RPMI7951 (cell line): ENCODE results near the gene FSHR. TPM values are rescaled to one million over a fixed set of nuclear protein-coding genes. Genes with fewer than 3 reads are reported as not detected.

Source experiments
- DNase-seq: peaks from one replicate; pipeline ENCODE4 v3.0.0-alpha.2; 2012; ENCODE audit warnings: low read depth
- total RNA-seq: library from RNA; depleted of rRNA; stranded (reverse); fragments of >200 nt; shearing (Covaris generic); gene quantifications from 2 replicates; pipeline ENCODE4 v1.2.3, GENCODE V29; 2014

The FSHR gene
- total RNA-seq, 1 experiment from 2014 or later = not detected

DNA sequence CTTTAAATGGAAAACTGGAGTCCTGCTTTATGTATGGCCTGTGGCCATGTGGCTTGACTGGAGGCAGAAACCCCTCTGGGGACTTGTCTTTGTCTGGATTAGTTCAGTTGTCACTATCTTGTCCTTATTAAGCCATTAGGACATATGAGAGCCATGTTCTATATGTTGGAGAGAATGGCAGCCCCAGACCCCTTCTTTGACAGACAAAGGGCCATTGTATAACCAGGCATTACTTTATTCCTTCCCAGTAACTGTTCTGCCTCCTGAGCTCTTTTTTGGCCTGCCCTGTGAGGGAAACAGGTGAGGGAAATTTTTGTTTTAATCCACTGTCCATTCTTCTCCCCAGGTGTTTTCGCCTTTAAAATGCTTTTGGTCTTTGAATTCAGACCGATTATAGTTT is 43.3 kb downstream of the FSHR start:
- DNase-seq = no peak

DNA sequence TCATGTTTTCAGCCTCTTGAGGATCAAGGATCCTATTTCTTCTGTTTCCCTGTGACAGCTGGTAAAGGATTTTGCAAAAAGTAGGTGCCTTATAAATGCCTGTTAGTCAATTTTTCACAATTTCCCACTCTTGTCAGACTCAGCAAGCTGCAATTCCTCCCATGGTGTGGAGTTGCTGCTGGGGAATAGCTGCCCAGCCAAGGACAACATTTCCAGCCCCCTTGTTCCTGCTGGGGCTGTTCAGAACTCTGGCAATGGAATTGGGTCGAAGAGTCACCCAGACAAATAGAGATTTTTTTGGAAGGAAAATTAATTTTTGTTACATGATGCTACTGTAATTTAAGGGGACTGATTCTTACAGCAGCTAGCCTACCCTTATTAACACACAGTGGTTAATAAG is 43.7 kb downstream of the FSHR start:
- no peak for DNase-seq

DNA sequence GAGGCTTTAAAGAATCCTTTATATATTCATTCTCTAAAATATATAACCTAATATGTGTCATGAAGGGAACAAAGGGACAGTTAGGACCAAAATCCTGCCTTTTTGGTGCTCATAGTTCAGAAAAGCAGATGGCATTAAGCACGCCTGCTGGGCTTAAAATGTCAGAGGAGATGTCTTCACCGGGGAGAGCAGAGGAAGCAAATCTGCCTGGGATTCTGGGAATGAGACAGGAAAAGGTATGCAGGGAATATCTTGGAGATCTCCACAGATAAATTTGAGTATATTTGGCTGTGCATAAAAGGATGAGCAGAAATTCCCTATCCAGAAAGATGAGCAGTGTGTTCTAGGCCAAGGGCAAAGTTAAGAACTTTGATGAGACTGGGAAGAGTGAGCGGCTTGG is 45.5 kb downstream of the FSHR start:
- no peak for DNase-seq

DNA sequence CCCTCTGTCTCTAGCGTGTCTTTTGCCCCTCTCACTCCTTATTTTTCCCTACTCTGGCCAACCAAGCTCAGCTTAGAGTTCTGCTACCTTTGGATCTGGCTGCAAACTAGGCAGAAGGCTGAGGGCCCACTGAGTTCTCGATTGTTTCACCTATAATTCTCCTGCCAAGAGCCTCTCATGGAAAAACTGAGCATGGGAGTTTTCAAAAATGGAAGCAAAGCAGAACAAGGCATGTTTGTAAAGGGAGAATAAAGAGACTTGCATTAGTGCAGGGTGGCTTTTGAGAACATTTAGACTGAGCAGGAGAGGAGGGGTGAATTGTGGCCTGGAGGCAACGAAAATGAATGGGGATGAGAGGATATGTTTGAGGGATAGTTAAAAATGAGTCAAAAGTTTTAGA is 45.9 kb downstream of the FSHR start:
- no peak for DNase-seq

DNA sequence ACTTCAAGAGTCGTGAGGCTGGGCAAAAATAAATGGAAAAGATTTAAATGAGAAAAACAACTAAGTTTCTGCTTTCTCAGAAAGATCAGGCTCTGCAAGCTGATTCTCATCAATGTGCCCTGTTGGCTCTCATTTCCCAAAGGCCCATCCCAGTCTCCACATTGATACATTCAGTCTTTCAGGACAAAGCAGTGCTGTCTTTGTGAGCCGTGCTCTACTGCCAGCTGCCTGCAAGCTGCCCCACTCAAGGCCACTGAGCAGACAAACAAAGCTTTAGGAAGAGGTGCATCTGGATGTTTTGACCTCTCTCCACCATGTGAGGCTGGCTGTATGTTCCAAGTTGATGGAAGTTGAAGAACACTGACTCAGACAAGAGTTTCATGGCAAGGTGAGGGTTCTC is 48.8 kb downstream of the FSHR start:
- DNase-seq = no peak

DNA sequence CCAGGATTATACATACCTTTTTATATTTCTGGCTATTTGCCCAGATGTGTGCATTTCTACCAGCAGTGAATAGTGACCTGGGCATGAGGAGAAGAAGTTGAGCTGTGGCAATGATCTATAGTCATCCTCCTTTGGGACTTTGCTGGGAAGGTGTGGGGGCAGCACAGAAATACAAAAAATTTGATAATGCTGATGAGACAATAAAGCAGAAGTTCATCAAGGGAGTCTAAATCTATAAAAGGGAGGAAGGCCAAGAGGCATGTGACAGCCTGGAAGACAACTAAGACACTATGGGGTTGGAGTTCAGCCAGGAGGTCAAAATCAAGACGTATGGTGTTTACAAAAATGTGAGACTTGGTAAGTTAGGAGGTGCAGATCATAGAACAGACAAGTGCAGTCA is 52.2 kb downstream of the FSHR start:
- DNase-seq = no peak

DNA sequence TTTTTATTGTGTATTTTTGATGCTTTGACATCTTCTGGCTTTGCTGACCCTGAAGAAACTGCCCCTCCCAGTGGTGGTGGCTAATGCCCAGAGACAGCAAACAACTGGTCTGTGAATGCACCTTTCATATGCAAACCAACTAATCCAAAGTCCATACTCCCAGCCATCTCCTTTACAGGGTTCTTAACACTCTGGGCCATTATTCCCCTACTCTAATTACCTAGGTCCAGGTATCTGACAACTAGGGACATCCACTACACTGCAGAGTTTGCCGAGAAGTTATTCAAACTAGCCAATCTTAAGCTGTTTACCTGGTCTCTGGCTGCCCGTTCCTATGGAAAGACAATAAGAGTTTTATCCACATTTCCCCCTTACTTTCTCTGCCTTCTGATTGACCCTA is 73.6 kb downstream of the FSHR start:
- no peak for DNase-seq

DNA sequence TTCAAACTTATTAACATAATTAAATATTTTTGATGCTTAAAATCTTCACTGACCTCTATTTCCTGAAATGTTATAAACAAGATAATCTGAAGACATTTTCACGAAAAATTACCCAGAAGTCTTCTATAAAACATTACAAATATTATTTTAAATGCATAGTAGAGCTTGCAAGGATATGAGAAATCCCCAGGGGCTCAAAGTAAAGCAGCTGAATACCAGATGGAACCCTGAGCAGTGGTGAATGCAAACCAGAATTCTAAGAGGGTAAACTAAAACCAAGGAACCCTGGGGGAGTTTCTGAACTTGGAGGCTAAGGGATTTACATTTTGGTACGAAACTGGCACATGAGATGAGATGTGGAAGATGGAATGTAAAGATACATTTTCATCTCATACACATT is 83.6 kb downstream of the FSHR start:
- no peak for DNase-seq

DNA sequence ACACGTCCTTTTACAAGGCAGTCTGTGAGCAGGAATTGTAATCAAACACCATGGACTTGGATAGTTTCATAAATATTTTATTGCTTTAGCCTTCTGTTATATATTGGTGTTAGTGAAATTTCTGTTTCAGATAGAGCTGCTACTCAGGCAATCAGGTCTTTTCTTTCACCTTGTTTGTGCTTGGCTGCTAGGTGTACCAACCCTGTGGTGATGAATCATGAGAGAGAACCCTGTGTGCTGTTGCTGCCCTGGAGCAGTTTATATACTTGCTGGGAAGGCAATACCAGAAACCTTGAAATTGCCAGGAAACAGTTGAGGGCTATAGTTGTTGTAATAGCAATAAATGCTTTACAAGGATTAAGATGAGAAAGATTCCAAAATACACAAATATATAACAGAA is 84.5 kb downstream of the FSHR start:
- DNase-seq = no peak

DNA sequence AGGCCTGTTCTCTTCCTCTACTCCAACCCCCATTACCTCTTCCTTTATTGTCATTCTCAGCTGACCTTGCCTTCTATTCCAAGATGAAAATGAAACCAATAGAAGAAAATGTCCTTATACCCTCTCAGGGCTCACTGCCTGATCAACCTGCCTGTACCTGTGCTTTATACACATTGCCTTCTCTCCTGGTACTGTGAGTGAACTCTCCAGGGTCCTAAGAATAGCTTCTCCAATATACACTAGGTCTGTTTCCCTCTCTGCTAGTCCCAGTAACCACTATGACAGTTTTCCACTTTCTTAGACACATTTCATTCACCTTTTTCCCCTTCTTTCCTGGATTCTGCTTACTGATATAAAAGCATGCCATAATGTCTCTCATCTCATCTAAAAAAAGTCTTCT is 85.7 kb downstream of the FSHR start:
- no peak for DNase-seq

DNA sequence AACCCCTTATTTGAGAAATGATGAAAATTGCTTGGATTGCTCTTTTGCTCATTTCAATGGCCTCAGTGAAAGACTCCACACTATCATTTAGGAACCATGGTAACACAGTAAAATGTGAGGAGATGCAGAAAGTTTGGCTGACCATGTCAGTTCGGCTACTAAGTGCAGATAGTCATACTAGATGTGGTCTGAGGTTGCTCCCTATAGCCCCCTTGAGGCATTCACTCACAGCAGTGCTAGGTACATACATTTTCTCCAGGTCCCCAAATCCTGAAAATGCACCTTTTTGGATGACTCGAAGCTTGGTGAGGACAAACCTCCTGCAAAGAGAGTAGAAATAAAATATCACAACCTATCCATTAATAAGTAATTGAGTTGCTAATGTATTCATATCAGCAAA is 86.3 kb downstream of the FSHR start:
- DNase-seq = no peak

DNA sequence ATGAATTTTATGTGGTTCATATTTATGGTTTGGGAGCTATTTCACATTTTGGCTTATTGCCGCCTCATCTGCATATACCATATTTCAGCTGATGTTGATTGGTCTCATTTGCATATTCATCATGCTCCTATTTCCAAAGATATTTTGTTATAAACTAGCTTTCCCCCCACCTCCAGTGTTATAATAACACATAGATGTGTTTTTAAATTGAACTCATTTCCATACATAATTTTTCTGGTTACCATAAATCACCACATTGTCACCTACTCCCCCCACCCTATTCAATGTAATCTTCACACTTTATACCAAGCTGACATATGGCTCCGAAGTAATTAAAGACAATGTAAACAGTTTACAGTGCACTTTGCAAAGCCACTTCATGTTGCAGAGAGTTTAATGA is 101.2 kb downstream of the FSHR start:
- DNase-seq = no peak

DNA sequence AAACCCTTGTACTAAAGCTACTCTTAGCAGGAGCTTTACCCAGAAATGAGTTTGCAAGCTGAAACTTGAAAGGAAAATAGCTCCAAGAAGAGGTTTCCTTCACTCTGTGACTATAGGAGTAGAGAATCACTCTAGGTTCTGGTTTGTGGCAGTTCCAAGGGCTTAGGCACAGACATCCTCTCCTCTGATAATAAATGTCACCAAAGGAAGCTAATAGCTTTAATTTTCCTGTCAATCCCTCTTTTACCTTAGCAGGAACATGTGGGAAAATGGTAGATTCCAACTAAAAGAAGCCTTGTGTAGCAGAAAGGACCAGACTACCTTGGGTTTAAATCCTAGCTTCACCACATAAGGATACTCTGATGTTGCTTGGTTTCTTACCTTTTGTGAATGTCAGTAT is 104.0 kb downstream of the FSHR start:
- DNase-seq = no peak

DNA sequence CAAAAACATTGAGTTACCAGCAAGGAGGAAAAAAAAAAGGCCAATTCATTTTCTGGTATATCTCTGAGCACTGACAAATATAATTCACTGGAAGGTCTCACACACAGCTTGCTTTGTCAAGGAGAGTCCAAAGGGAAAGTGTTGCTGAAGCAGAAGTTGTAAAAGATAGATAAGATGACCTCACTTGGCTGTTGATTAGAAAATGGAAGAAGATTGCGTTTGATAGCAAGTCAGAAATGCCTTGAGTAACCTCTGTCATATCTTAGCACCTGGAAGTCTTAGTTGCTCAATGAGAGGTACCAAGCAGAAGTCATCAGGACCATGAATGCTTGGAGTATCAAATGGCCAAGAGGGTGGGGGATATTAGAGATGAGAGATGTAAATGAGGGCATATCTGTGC is 105.2 kb downstream of the FSHR start:
- DNase-seq = no peak

DNA sequence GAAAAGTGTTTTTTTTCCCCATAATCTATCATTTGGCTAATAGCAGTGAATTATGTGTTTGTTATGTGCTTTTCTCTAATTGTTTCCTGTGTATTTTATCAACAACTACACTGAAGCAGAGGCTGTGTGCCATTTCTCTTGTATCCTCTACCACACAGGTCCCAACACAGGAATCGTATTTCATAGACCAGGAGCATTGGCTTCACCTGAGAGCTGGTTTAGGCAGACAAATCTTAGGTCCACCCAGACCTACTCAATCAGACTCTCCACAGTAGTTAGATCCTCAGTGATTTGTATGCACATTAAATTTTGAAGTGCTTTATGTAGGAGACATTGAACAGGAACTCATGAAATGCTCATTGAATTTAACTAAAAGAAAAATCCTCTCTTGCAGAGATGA is 109.2 kb downstream of the FSHR start:
- DNase-seq = no peak

DNA sequence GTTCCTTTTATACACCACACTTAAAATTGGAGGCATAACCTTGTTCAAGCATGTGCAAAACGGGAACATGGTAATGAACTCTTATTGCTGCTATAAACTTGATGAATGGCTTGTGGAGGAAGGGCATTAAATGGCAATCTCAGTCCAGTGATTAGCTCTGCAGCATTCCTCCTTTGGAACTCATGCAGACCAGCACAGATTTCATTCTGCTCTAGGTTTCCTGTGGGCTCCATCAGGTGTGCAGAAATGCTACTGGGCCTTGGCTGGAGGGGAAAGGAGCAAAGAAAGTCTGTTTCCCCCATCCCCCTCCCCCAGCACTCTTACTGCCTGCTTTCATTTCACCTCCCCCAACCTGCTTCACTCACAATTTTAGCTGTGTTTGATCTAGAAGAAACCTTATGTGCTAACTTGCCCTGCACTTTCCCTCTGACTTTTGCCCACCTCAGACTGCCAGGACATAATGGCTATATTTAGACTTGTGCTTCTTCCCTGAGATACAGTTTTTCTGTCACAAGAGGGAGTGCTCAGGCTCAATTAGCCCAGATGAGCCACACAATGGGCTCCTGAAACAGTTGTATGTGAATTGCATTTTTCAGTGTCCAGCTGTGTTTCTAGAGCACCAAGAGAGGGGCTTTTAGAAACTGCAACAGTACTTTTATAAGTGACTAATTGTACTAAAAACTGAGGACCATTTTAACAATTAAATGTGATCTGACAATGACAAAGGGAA is 109.8 kb downstream of the FSHR start:
- DNase-seq = no peak

DNA sequence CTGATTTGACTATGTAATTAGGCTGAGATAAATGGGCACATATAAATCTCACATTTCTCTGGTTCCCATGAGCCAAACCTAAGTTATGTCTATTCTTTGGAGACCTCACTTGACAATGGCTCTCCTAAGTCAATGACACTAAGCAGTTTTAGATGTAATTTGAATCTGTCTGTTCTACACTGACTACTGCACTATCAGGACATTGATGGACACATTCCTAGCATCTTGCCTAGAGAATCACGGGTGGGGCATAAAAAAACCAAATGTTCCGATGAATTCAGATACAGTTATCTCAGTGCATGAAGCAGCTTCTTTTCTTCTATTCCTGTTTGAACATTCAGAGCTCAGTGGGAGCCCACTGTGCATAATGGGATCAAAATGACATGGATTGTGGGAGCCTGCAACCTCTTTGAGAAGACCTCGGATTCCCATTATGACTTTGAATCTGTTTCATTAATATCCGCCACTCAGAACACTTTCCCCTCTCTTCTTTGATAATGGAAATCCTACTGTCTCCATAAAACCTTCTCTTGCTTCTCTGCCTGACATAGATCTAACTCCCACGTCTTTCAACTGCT is 110.8 kb downstream of the FSHR start:
- DNase-seq = no peak

DNA sequence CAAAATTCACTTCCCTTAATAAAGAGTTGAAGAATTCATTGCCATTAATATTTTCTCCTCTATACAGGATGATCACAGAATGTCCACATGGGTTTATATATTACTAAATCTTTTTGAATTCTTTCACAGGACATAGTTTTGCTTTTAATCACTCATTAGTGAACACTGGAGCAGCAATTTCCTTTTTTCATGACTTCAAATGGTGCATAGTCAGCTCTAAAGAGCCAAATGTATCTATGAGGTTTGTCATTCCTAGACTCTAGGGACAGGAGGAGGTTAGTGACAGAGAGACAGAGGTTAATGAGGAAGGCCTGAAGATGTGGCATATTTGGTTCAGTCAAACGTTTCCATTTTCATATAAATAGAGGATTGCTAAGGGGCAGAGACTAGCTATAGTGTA is 111.8 kb downstream of the FSHR start:
- no peak for DNase-seq

DNA sequence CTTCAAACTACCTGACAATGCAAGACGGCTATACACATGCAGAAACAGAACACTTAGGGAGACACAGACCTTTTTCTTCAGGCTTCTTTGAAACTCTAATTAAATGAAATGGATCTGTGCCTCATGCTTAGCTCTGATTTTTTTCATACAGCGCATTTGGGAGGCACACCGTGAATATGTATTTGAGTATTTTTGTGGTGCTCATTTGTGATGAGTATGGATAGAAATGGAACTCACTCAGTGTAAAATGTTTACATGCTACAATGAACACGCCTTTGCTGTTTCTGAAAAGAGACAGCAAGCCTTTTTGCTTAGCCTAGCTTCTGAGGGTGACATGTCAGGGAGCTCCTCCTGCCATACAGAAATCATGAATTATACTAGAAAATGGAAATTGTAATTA is 113.3 kb downstream of the FSHR start:
- DNase-seq = no peak

DNA sequence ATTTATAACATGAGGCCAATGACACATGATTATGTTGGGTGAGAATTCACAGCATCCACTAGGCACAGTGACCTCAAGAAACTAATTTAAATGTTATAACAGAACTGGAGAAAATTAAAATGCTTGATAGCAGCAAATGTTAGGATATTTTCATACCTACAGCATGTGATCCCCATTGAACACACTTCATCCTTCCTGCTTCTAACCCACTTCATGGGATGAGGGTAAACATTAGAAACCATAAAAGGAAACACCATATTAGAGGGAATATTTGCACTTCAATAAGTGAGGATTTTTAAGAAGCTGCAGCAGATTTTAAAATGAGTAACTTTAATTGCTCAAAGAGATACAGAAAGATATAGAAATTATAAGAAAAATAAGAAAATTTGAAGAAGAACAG is 117.1 kb downstream of the FSHR start:
- DNase-seq = no peak

DNA sequence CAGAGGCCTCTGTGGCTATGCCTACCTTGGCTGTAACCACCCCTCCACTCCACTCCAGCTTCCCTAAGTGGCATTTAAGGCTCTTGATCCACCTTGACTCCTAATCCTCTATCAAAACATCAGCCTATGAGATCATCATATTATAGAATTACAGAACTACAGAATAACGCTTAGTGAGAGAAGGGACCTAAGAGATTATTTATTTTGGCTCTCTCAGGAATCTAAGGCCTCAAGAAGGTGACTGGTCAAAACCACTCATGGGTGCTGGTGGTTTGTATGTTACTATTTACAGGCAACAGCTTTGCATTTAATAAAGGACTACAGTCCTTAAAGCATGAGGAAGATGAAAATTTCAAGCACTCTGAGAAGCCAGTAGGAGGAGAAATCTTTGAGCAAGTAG is 118.8 kb downstream of the FSHR start:
- DNase-seq = no peak

DNA sequence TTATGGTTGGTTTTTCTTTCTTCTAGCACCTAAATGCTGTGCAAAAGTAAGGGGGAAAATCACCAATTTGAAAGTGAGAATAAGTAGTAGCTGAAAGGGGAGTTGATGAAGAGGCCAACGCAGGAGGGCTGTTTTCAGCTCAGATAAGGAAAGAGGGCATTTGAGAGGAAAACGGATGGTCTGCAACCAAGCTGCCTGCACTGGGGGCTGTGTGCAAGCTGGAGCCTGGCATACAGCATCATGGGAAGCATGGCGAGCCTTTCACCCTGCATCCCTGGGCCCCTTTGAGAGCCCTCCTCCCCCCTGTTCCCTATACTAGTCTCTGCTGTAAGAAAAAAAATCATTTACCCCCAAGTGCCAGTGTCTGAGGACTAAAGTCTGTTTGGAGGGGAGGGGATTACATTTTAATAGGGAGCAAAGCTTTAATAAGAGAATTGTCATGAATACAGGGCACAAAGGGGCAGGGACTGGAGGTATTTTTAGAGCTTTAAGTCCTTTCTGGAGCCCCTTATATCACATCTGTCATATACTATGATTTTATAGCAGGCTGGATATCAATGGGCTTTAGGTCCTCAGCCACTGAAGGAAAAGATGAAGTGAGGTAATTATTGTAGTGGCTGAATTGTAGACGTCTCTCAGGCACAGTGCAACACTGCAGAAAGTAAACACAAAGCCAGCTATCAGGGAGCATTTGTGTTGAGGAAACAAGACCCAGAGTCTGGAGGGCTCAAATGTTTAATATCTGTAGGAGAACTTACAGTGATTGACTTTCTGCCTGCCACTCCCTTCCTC is 120.7 kb downstream of the FSHR start:
- DNase-seq = no peak

DNA sequence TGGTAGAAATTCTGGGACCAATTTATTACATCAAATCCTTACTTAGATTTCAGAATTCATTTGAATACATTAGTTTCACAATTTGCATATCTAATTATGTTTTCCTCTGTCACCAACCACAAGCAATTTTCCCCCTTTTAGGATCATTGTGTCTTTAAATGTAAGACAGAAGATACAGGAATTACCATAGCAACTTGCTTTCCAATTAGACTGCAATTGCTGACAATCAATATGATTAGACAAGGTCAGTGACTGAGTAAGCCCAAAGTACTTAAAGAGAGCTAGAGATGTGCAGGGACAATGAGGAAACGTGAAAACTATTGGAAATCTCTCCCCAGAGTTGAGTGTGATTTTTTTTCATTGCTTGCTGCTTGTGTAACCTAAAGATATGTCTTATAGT is 121.4 kb downstream of the FSHR start:
- no peak for DNase-seq
